SKM-1 (cell line): ENCODE data around the gene ASPG.

ENCODE experiments used
- DNase-seq: peaks from one replicate; lab custom pipeline; 2025; ENCODE audit not compliant: unreplicated experiment; lab: John Stamatoyannopoulos, UW

Gene ASPG

GRCh38 chr14:104135121-104135903 lies 49.8 kb downstream of the ASPG start:
- DNase-seq: no peak

GRCh38 chr14:104135904-104136471 lies 50.5 kb downstream of the ASPG start:
- DNase-seq: no peak

GRCh38 chr14:104136472-104137296 lies 51.2 kb downstream of the ASPG start:
- DNase-seq: no peak

GRCh38 chr14:104137297-104138097 lies 52.0 kb downstream of the ASPG start:
- no peak for DNase-seq

GRCh38 chr14:104138098-104138717 lies 52.7 kb downstream of the ASPG start, which contains the start of gene KIF26A:
TSS of gene KIF26A (plus strand) at chr14:104138587. CDS start at chr14:104138723, 136 bp downstream.
- DNase-seq: no peak

- DNase-seq: no peak
Measured at GRCh38 chr14:104138718-104139459, 53.4 kb downstream of the ASPG start.

- no peak for DNase-seq
Measured at GRCh38 chr14:104139460-104140212, 54.1 kb downstream of the ASPG start.

- no peak for DNase-seq
Measured at GRCh38 chr14:104140213-104140462, 54.6 kb downstream of the ASPG start.

GRCh38 chr14:104140463-104141331 lies 55.2 kb downstream of the ASPG start:
- DNase-seq: no peak

GRCh38 chr14:104141621-104142091 lies 56.2 kb downstream of the ASPG start:
- no peak for DNase-seq

- DNase-seq: no peak
Measured at GRCh38 chr14:104142136-104142945, 56.8 kb downstream of the ASPG start.

- DNase-seq: no peak
Measured at GRCh38 chr14:104142946-104143470, 57.5 kb downstream of the ASPG start.

GRCh38 chr14:104143521-104144452 lies 58.3 kb downstream of the ASPG start:
- DNase-seq: no peak

- DNase-seq: no peak
Measured at GRCh38 chr14:104144453-104144790, 58.9 kb downstream of the ASPG start.

- DNase-seq: no peak
Measured at GRCh38 chr14:104144911-104145825, 59.7 kb downstream of the ASPG start.
